Measurements from ENCODE around the gene CFAP92.

Gene CFAP92

DNA sequence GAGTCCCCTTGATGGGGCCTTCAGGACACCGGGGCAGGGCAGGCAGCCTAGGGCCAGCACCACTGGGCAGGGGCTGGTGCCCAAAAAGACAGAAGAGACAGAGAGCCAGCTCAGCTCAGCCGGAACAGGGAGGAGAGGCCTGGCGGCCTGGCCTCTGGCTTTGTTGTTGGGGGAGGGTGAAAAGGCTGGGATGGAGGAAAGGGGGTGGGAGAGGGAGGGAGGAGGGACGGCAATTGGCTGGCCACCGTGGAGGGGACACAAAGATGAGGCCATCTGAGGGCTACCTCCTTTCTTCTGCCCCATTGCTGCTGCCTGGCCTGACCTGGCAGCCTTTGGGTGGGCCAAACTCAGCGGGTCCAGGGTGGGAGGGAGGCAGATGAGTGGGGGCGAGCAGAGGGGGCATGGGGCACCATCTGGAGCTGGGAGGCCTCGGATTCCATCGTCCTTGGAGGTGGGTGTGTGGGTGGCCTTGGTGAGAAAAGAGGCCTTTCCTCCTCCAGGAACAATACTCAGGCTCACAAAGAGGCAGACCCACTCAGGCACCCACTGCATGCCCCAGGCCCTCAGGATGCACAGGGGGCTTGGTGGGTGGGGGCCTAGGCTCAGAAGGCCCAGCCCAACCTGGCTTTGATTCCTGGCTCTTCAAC, 16.6 kb upstream of the CFAP92 start:
- Histone ChIP-seq H3K9ac (ENCODE audit: low read length) (no peak overlapping the region), H3K9me3 (ENCODE audit: low read length) (no peaks in the 10 kb centered on the region), H3K4me3 (ENCODE audit: low read depth, low read length, poor library complexity, severe bottlenecking) (no peak overlapping the region), H3K36me3 (ENCODE audit: insufficient read depth, low read length) (no peaks in the 10 kb centered on the region), H3K9me2 (ENCODE audit: low read depth, low read length) (no peaks in the 10 kb centered on the region), H4K20me1 (ENCODE audit: insufficient read depth, low read length) (no peaks in the 10 kb centered on the region), H3K4me2 (ENCODE audit: low read length) (no peak overlapping the region), H3K27me3 (ENCODE audit: insufficient read depth, low read length) (peaks cover 10% of the 10 kb centered on the region), H3K79me2 (ENCODE audit: insufficient read depth, low read length) (no peaks in the 10 kb centered on the region), H3F3A (ENCODE audit: insufficient read depth, low read length) (no peaks in the 10 kb centered on the region), H2AFZ (ENCODE audit: low read length) (no peak overlapping the region), H3K27ac (ENCODE audit: low read depth, low read length, poor library complexity, severe bottlenecking) (no peak overlapping the region), H3K4me1 (ENCODE audit: insufficient read depth, low read length, severe bottlenecking) (peaks cover under 1% of the 10 kb centered on the region)
- no peak for TF ChIP-seq EZH2 (IDR thresholded peaks at IDR 0.05; ENCODE audit: borderline replicate concordance, low read length)
- TF ChIP-seq, protein P1, sequence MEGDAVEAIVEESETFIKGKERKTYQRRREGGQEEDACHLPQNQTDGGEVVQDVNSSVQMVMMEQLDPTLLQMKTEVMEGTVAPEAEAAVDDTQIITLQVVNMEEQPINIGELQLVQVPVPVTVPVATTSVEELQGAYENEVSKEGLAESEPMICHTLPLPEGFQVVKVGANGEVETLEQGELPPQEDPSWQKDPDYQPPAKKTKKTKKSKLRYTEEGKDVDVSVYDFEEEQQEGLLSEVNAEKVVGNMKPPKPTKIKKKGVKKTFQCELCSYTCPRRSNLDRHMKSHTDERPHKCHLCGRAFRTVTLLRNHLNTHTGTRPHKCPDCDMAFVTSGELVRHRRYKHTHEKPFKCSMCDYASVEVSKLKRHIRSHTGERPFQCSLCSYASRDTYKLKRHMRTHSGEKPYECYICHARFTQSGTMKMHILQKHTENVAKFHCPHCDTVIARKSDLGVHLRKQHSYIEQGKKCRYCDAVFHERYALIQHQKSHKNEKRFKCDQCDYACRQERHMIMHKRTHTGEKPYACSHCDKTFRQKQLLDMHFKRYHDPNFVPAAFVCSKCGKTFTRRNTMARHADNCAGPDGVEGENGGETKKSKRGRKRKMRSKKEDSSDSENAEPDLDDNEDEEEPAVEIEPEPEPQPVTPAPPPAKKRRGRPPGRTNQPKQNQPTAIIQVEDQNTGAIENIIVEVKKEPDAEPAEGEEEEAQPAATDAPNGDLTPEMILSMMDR (IDR thresholded peaks at IDR 0.05; ENCODE audit: low read length), result no peak

DNA sequence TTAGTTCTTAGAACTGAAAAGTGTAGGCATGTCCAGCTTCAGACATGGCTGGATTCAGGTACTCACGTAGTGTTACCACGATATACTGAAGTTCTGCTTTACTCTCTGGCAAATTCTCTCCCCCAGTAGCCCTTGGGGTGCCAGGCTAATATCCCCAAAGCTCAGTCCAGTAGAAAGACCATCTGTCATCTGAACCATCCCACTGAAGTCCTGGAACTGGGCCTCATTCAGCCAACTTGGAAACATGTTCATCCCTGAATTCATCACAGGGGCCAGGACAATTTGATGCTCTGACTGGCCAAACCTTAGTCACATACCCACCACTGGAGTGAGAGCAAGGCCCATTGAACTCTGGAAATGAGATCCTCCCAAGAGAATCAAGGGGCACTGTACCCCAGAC, 15.4 kb upstream of the CFAP92 start:
- no peaks in the 10 kb centered on the region for H3F3A ChIP-seq (ENCODE audit: insufficient read depth, low read length)
- no peaks in the 10 kb centered on the region for H3K36me3 ChIP-seq (ENCODE audit: insufficient read depth, low read length)
- no peak overlapping the region for H3K4me2 ChIP-seq (ENCODE audit: low read length)
- H3K9ac ChIP-seq (ENCODE audit: low read length), result no peak overlapping the region
- H3K27ac ChIP-seq (ENCODE audit: low read depth, low read length, poor library complexity, severe bottlenecking), result no peak overlapping the region
- no peak overlapping the region for H3K4me3 ChIP-seq (ENCODE audit: low read depth, low read length, poor library complexity, severe bottlenecking)
- H3K9me3 ChIP-seq (ENCODE audit: low read length), result no peaks in the 10 kb centered on the region
- no peaks in the 10 kb centered on the region for H4K20me1 ChIP-seq (ENCODE audit: insufficient read depth, low read length)
- no peaks in the 10 kb centered on the region for H3K79me2 ChIP-seq (ENCODE audit: insufficient read depth, low read length)
- H2AFZ ChIP-seq (ENCODE audit: low read length), result no peak overlapping the region
- no peak for TF ChIP-seq EZH2 (IDR thresholded peaks at IDR 0.05; ENCODE audit: borderline replicate concordance, low read length)
- TF ChIP-seq, protein P1 (IDR thresholded peaks at IDR 0.05; ENCODE audit: low read length), result no peak
- H3K4me1 ChIP-seq (ENCODE audit: insufficient read depth, low read length, severe bottlenecking), result no peaks in the 10 kb centered on the region
- H3K27me3 ChIP-seq (ENCODE audit: insufficient read depth, low read length), result peaks cover 10% of the 10 kb centered on the region
- no peaks in the 10 kb centered on the region for H3K9me2 ChIP-seq (ENCODE audit: low read depth, low read length)

DNA sequence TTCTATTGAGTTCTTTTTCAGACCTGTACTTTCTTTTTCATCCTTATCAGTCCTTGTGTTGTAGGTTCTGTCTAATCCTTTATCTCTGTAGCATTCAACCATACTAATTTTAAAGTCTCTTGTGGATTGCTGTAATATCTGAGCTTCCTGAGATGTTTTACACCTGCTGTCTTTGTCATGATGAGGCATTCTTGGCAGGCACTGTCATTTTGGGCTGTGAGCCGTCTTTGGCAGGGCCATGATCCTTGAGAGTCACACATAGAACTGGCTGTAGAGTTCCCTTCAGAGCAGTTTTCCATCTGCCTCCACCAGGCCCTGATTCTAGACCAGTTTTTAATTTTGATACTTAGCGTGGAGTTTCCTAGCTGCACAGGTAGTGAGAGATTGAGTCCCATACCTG, 13.9 kb upstream of the CFAP92 start:
- Histone ChIP-seq H3K9me2 (ENCODE audit: low read depth, low read length) (no peaks in the 10 kb centered on the region), H3K79me2 (ENCODE audit: insufficient read depth, low read length) (no peaks in the 10 kb centered on the region), H3K4me1 (ENCODE audit: insufficient read depth, low read length, severe bottlenecking) (peaks cover 9% of the 10 kb centered on the region), H2AFZ (ENCODE audit: low read length) (no peak overlapping the region), H3K4me3 (ENCODE audit: low read depth, low read length, poor library complexity, severe bottlenecking) (no peak overlapping the region), H3K27ac (ENCODE audit: low read depth, low read length, poor library complexity, severe bottlenecking) (no peak overlapping the region), H3F3A (ENCODE audit: insufficient read depth, low read length) (no peaks in the 10 kb centered on the region), H3K9me3 (ENCODE audit: low read length) (no peaks in the 10 kb centered on the region), H3K9ac (ENCODE audit: low read length) (no peak overlapping the region), H3K36me3 (ENCODE audit: insufficient read depth, low read length) (no peaks in the 10 kb centered on the region), H4K20me1 (ENCODE audit: insufficient read depth, low read length) (no peaks in the 10 kb centered on the region), H3K27me3 (ENCODE audit: insufficient read depth, low read length) (peaks cover 10% of the 10 kb centered on the region), H3K4me2 (ENCODE audit: low read length) (no peak overlapping the region)
- TF ChIP-seq EZH2 (IDR thresholded peaks at IDR 0.05; ENCODE audit: borderline replicate concordance, low read length), result no peak
- TF ChIP-seq, protein P1 (IDR thresholded peaks at IDR 0.05; ENCODE audit: low read length), result no peak

Measured in OCI-LY1 (cell line).